Measurements from ENCODE around the gene RPLP2.

The RPLP2 gene

DNA sequence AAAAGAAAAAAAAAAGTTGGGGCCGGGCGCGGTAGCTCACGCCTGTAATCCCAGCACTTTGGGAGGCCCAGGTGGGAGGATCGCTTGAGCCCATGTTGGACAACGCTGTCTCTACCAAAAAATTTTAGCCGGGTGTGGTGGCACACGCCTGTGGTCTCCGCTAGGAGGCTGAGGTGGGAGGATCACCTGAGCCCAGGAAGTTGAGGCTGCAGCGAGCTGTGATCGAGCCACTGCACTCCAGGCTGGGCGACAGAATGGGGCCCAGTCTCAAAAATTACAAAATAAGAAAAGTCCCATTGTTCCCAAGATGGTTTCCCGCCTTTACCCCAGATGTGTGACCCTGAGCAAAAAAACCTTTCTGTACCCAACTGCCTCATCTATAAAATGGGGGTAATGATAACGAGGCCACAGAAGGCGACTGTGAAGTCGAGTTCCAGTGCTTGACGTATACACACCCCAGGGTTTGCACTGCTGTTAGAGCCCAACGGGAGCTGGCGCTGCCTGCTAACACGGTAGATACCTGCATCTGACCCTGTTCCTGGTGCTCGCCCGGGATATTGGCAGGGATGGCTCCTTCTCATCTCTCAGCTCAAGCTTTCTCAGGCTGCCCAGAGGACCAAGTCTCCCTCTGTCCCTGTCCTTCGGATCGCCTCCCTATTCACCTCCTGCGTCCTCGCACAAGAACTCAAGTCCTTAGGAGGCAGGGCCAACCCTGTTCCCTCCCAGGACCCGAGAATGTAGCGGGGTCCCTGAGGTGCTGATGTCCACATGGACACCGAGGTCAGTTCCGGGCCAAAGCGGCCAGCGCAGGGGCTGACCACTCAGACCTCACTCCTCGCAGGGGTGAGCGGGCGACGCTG lies 1.1 kb upstream of the RPLP2 start:
- DNase-seq = no peak

DNA sequence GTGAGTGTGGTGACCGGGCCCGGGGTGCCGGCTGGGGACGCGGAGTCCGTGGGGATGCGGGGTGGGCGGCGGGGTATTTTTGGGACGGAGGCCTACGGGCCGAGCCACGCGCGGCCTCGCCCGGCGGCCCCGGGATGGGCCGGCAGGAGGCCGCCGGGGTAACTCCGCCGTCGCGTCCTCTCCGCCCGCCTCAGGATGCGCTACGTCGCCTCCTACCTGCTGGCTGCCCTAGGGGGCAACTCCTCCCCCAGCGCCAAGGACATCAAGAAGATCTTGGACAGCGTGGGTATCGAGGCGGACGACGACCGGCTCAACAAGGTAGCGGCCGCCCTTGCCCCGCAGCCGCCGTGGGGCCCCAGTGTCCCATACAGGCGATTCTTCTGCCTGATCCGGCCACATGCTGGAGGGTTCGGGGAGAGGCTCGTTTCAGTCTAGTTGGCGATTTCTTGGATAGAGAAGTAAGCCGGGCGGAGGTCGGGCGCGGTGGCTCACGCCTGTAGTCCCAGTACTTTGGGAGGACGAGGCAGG lies 337 bp downstream of the RPLP2 start:
- no peak for DNase-seq

DNA sequence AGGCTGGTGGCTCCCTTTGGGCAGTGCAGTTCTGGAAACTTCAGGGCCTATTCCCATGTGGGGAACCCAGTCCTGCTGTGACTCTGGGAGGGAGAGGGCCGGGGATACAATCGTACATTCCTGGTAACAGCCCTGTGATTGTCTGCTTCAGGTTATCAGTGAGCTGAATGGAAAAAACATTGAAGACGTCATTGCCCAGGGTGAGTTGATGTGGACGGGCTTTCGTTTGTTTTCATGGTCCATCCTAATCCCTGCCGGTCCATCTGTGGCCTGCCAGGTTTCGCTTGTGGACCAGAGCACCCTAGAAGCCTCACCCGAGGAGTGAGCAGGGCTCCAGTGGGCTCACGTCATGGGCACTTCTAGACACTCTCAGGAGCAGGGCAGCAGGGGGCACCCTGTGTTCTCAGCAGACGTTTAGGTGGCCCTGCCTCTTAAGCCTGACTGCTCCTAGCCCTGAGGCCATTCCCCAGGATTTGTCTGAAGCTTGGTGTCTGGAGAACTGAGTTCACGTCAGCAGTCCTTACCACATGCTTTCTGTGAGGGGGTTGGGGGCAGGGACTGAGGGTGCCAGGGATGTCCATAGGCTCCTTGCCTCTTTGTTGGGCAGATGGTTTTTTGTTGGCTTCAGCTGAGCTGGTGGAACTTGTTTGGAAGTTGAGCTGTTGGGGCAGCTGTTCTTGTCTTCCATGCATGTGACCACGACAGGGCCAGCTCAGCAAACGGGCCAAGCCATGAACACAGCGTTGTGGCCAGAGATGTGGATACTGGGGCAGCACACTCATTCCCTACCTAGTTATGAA lies 1.9 kb downstream of the RPLP2 start:
- DNase-seq = no peak

DNA sequence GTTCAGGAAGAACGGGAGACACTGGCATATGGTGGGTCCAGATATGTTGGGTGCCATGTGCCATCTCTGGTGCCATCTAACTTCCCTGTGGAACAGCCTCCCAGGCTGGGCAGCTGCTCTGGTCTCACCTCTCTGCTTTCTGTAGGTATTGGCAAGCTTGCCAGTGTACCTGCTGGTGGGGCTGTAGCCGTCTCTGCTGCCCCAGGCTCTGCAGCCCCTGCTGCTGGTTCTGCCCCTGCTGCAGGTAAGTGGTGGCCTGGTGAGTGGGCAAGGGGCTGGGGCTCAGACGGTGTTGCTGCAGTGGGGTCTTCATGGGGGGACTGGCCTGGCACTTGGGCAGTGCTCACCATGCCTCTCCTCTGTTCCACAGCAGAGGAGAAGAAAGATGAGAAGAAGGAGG lies 2.6 kb downstream of the RPLP2 start:
- DNase-seq = no peak

DNA sequence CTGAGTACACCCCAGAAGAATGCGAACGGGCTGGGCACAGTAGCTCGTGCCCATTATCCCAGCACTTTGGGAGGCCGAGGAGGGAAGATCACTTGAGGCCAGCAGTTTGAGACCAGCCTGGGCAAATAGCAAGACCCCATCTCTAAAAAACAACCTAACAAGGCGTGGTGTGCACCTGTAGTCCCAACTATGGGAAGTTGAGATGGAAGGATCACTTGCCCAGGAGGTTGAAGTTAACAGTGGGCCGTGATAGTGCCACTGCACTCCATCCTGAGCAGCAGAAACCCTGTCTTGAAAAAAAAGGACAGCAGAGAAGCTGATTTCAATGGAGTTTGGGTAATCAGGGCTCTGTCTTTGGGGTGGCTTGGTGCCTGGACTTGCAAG lies 3.3 kb downstream of the RPLP2 start:
- DNase-seq = no peak

DNA sequence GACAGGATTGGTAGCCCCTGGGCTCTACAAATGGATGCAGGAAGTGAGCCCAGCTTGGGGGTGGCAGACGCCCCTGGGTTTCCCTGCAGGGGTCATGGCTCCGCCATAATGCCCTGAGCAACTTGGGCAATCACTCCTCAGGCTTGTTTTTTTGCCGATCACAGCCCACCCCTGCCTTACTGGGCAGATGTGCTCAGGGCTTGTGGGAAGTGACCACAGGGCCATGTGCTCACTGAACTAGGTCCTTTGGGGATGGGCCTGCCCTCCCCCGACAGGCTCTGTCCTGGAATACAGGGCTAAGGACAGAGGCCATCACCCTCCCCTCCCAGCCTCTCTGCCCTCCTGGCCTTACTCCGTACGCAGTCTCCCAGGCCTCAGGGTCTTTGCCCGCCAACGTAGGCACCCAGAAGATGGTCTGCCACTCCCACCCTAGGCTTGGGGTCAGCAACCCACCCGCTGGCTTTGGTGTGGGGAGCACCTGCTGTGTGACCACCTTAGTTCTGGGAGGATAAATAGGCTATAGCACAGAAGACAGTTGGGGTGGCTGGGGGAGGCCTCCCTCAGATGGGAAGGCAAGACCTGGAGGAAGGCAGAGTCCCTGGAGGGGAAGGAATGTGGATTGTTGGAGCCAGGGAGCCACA lies 3.8 kb downstream of the RPLP2 start:
- no peak for DNase-seq

DNA sequence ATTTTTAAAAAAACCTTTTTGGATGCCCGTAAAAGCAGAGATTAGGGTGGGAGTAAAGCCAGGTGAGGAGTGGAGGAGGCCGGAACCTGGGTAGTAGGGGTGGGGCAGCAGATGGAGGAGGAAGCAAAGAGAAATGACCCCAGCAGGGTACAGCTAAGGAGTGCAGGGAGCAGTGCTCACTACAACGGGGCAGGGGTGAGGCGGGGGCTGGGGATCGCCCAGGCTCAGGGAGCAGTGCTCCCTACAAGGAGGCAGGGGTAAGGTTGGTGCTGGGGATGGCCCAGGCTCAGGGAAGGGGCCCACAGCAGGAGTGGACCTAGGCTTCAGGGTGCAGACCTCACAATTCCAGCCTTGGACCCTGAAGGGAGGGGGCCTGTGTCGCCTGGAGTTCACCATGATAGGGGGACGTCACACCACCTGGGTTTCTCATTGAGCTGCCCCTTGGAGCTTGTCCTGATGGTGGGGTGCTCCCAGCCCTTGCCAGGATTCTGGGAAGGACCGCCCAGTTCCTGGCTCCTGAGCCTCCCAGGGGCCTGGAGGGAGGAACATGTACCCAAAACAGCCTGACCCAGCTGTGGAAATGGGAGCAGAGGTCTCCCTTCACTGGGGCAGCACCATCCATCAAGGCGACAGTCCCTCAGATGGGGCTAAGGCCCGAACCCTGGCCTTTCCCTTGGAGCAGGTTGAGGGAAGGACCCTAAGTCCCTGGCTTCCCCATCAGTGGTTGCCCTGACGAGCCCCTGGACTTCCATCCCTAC lies 6.1 kb downstream of the RPLP2 start:
- no peak for DNase-seq

DNA sequence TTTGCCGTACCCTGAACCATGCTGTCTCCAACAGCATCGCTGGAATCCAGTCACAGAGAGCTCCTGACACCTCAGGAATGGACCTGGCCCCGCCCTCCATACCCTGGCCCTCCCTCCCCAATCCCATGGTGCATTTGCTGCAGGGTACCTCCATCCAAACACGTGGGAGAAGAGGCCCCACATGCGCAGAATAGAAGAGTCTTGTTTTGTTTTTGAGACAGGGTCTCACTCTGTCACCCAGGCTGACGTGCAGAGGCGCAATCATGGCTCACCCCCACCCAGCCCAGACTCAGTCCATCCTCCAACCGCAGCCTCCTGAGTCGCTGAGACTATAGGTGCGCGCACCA lies 6.6 kb downstream of the RPLP2 start:
- no peak for DNase-seq

DNA sequence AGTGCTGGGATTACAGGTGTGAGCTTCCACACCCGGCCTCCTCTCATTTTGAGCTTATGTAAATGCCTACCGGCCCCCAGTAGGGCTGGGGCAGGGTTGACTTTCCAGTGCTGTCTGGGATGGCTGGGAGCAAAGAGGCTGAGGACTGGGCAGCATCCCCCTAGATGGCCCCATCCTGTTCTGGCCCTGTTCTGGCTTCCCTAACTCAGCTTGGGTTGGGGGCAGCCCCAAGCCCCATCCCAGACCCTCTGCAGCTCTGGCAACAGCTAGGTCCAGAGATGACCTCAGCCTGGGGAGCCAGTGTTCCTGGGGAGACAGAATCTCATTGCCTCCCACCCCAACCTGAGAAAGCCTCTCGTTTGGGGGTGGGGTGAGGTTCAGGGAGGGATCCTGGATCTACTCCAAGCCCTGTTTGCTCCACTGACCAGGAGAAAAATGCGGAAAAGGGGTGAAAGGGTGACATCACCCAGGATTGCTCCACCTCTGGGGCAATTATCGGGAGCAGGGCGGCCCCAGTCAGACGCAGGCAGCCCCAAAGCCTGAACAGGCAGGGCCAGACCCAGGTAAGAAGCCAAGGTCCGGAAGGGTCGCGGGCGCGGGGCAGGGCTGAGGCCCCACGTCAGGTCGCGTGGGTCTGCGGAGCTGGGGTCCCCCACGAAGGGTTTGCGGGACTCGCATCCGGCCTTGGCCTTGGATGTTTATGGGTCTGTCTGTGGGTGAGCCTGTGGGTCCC lies 8.8 kb downstream of the RPLP2 start, which contains the start of gene PNPLA2:
PNPLA2 (plus strand) TSS at position 519 of the 733 bp plus-strand sequence. CDS start 805 bp downstream, outside the sequence.
- DNase-seq = no peak

DNA sequence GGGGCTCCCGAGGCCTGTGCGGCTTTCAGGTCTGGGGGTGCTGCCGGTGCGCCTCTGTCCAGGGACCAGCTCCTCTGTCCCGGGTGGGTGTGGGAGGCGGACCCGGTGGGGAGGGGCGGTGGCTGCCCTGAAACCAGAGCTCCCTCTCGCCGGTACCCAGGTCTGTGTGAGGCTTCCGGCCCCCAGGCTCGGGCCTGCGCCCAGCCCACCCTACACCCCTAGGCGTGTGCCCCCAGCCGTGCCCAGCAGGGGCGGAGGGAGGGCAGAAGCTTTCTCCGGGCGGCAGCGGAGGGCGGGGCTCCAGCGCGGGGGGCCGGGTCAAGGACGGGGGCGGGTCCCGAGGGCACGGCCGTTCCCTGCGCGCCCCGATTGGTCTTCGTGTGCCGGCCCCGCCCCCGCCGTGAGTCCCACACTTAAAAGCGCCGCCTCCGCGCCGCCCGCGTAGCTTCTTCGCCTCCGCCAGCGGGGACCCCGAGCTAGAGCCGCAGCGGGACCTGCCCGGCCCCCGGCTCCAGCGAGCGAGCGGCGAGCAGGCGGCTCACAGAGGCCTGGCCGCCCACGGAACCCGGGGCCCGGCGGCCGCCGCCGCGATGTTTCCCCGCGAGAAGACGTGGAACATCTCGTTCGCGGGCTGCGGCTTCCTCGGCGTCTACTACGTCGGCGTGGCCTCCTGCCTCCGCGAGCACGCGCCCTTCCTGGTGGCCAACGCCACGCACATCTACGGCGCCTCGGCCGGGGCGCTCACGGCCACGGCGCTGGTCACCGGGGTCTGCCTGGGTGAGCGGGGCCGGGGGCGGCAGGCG lies 9.6 kb downstream of the RPLP2 start:
- DNase-seq = peak; percentile 92

DNA sequence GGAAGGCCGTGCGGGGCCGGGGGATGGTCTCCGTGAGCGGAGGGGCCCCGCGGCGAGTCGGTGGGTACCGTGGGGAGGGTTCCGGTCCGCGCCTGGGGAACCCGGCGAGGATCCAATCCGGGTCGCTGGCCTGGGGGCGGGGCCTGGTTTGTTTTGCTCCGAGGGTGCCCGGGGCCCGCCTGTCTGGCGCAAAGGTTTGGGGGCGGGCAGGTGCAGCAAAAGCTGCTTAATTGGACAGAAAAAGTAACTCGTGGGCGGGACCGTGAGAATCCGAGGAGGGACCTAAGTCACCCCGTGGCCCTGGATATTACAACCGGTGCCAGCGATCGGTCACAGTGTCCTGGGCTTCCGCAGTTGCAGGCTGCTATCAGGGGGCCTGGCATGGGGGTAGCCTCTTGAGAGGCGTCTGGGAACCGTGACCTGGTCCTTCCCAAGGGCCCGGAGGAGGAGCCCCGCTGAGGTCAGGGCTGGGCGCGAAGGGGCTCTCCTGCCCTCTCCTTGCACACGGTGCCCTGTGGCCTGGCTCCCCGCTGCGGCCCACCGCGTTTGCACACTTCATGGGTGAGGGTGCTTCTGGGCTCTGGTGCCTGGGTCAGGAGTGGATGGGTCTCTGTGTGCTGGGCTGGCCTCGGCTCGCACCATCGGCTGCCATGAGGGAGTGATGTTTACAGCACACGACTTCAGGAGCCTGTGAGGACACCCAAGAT lies 10.3 kb downstream of the RPLP2 start:
- DNase-seq = peak; percentile 82

DNA sequence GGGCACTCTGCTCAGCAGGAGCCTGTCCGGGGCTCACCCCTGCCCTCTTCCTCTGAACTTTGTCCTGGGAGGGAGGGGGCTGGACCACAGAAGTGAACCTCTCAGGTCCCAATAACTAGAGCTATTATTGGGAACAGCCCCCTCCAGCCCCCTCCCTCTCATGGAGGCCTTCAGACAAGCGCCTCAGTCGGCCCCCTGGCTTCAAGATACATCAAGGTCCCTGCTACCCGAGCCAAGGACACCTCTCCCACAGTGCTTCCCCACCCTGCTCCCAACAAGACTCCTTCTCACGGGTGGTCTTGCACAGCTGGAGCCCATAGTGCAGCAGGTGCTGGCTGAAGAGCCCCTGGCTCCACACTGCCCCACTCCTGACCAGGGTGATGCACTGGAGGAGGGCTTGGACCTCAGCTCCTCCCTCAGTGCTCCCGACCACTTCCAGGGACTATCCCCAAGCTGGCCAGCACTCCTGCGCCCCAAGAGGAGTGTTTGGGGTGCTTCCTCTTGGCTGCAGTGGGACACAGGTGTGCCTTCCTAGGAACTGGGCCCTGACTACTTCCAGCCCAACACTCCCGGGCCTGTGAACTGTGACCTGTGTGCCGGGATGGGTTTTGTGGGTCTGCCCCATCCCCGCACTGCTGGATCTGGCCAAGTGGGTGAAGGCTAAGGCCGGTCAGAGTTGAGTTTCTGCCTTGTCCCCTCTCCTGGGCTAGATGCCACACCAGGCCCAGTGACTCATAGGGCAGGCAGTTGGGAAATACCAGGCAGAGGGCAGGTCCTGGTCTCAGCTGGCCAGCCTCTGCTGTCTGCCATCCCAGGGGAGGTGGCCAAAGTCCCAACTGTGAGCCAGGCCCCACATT lies 11.1 kb downstream of the RPLP2 start:
- no peak for DNase-seq

DNA sequence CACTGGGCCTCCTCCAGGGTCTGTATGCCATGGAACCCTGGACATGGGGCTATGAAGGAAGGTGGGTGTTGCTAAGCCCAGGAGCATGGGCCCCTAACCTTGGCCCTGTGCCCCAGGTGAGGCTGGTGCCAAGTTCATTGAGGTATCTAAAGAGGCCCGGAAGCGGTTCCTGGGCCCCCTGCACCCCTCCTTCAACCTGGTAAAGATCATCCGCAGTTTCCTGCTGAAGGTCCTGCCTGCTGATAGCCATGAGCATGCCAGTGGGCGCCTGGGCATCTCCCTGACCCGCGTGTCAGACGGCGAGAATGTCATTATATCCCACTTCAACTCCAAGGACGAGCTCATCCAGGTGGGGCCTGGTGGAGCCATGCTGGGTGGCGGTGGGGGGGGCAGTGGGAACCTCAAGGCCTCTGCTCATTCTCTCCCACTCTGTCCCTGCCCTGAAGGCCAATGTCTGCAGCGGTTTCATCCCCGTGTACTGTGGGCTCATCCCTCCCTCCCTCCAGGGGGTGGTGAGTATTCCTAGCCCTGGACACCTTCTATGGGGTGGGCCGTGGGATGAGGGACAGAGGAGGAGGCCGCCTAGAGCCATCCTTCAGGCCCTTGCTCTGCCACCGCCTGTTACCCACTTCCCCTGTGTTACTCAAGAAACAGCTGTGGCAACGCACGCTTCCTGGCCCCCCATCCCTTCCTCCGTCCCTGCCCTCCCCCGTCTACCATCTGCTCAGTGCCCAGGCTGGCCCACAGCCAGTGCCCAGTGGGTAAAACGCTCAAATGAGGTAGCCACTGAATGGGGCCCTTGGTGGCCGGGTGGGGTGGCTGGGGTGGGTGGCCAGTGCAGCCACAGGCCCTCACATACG lies 12.0 kb downstream of the RPLP2 start:
- no peak for DNase-seq

DNA sequence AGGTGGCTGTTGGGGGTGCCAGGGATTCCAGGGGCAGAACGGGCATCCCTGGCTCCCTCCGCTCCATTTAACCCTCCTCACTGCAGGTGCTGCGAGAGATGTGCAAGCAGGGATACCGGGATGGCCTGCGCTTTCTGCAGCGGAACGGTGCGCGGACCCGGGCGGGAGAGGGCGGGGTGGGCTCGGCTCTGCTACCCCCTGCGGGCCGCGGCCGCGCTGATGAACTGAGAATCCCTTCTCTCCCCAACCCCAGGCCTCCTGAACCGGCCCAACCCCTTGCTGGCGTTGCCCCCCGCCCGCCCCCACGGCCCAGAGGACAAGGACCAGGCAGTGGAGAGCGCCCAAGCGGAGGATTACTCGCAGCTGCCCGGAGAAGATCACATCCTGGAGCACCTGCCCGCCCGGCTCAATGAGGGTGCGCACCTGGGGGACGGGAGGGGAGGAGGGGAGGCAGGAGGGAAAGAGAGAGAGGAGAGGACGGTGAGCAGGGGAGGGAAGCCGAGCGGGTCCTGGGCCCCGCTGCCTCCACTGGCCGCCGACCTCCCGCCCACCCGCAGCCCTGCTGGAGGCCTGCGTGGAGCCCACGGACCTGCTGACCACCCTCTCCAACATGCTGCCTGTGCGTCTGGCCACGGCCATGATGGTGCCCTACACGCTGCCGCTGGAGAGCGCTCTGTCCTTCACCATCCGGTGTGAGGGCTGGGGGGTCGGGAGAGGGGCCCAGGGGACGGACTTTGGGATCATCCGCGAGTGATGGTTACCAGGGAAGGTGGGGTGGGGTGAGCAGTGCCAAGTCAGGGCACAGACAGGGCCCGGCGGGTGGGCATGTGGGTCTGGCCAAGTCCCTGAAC lies 13.9 kb downstream of the RPLP2 start:
- DNase-seq = no peak

DNA sequence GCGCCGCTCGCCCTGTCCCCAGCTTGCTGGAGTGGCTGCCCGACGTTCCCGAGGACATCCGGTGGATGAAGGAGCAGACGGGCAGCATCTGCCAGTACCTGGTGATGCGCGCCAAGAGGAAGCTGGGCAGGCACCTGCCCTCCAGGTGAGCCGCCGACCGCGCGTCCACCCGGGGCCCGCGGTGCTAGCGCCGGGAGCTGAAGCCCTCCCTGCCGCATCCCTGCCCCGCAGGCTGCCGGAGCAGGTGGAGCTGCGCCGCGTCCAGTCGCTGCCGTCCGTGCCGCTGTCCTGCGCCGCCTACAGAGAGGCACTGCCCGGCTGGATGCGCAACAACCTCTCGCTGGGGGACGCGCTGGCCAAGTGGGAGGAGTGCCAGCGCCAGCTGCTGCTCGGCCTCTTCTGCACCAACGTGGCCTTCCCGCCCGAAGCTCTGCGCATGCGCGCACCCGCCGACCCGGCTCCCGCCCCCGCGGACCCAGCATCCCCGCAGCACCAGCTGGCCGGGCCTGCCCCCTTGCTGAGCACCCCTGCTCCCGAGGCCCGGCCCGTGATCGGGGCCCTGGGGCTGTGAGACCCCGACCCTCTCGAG lies 14.6 kb downstream of the RPLP2 start:
- DNase-seq = no peak

DNA sequence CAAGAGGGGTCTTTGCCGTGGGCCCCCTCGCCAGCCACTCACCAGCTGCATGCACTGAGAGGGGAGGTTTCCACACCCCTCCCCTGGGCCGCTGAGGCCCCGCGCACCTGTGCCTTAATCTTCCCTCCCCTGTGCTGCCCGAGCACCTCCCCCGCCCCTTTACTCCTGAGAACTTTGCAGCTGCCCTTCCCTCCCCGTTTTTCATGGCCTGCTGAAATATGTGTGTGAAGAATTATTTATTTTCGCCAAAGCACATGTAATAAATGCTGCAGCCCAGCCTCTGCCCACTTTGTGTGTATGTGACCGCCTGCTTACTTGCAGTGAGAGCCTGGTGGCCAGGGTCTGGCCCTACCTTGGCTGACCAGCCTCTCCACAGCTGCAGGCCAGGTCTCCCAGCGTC lies 15.2 kb downstream of the RPLP2 start:
- no peak for DNase-seq

All from COR-L47 (cell line).